SU-DHL-6 (cell line): ENCODE measurements around the gene PCDHGA6.
"Not testable (repeated sequence)": the region's sequence is repeated elsewhere in the genome, so short reads cannot be mapped to it uniquely, and the experiment has no call there.

ENCODE experiments used
- H2AFZ ChIP-seq: fragments of 200-600 bp; sonication (generic); 2 replicates; pipeline ENCODE4 v1.6.1; 2014; ENCODE audit warnings: low read depth, mild to moderate bottlenecking, moderate library complexity, mixed read lengths, antibody characterized with exemption, low read length; ENCODE audit not compliant: severe bottlenecking
- H3F3A ChIP-seq: fragments of 200-600 bp; shearing (Covaris generic); 2 replicates; pipeline ENCODE4 v1.6.0; 2016; ENCODE audit warnings: antibody characterized with exemption, mild to moderate bottlenecking; ENCODE audit not compliant: insufficient read depth
- H3K27ac ChIP-seq: fragments of 200-600 bp; sonication (generic); 2 replicates; pipeline ENCODE4 v1.5.1; 2016; ENCODE audit warnings: low read depth, mild to moderate bottlenecking, low read length, moderate library complexity, mixed read lengths
- H3K27me3 ChIP-seq: fragments of 200-600 bp; sonication (generic), shearing (Covaris generic); 2 replicates; pipeline ENCODE4 v1.6.0; 2014; ENCODE audit warnings: mild to moderate bottlenecking, low read length
- H3K36me3 ChIP-seq: fragments of 200-600 bp; sonication (generic); 2 replicates; pipeline ENCODE4 v1.6.1; 2014; ENCODE audit warnings: mild to moderate bottlenecking, low read length, mixed read lengths
- H3K4me2 ChIP-seq: fragments of 300-600, 200-600 bp; shearing (Covaris generic), sonication (generic); 2 replicates; pipeline ENCODE4 v1.6.0; 2014; ENCODE audit warnings: low read length, low read depth, mild to moderate bottlenecking; ENCODE audit not compliant: poor library complexity, severe bottlenecking
- H3K4me3 ChIP-seq: fragments of 200-600 bp; sonication (generic); 2 replicates; pipeline ENCODE4 v1.5.1; 2014; ENCODE audit warnings: antibody characterized with exemption, low read length, mild to moderate bottlenecking, mixed read lengths; ENCODE audit not compliant: insufficient read depth, poor library complexity, severe bottlenecking
- H3K79me2 ChIP-seq: fragments of 200-600 bp; sonication (generic); 2 replicates; pipeline ENCODE4 v1.6.1; 2014; ENCODE audit warnings: mild to moderate bottlenecking, low read length, moderate library complexity; ENCODE audit not compliant: insufficient read depth
- H3K9ac ChIP-seq: fragments of 200-600 bp; sonication (generic); 2 replicates; pipeline ENCODE4 v1.7.0; 2014; ENCODE audit warnings: mild to moderate bottlenecking, low read length
- H3K9me2 ChIP-seq: fragments of 200-600 bp; sonication (generic); replicated peaks from 2 replicates; pipeline ENCODE4 v1.6.1; 2014; ENCODE audit warnings: low read length; ENCODE audit not compliant: insufficient read depth
- H3K9me3 ChIP-seq: fragments of 200-600 bp; sonication (generic); 2 replicates; pipeline ENCODE4 v1.6.1; 2014; ENCODE audit warnings: low read length, mixed read lengths; ENCODE audit not compliant: insufficient read depth
- H4K20me1 ChIP-seq: fragments of 200-600 bp; sonication (generic); 2 replicates; pipeline ENCODE4 v1.6.1; 2014; ENCODE audit warnings: low read depth, mild to moderate bottlenecking, antibody characterized with exemption, low read length, moderate library complexity, mixed read lengths
- EZH2phosphoT487 ChIP-seq: fragments of 200-600 bp; sonication (generic), shearing (Covaris generic); conservative IDR thresholded peaks from 2 replicates; pipeline ENCODE4 v1.6.1; 2018; ENCODE audit warnings: mild to moderate bottlenecking, antibody characterized with exemption, low read length, moderate library complexity, mixed read lengths
- TF ChIP-seq, protein P1 (sequence below): fragments of 200-600 bp; sonication (generic); IDR thresholded peaks from one replicate; pipeline ENCODE4 v1.5.1; 2017; ENCODE audit warnings: antibody characterized with exemption, mild to moderate bottlenecking, low read length, moderate library complexity; ENCODE audit not compliant: insufficient read depth, poor library complexity, severe bottlenecking

Gene PCDHGA6

DNA sequence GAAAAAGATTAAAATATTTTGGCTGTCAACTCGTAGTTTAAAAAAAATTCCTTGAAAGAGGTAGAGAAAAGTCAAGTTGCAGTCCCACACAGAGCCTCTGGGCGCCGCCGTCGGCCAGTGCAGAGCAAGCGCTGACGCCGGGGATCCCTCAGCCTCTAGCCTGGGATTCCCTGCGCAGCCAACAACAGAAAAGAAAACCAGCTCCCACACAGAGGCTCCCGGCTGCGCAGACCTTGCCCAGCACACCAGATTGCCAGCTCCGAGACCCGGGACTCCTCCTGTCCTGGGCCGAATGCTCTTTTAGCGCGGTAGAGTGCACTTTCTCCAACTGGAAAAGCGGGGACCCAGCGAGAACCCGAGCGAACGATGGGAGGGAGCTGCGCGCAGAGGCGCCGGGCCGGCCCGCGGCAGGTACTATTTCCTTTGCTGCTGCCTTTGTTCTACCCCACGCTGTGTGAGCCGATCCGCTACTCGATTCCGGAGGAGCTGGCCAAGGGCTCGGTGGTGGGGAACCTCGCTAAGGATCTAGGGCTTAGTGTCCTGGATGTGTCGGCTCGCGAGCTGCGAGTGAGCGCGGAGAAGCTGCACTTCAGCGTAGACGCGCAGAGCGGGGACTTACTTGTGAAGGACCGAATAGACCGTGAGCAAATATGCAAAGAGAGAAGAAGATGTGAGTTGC is 43.9 kb downstream of the PCDHGA6 start, which contains the start of gene PCDHGB7:
TSS of gene PCDHGB7 (plus strand) at position 184 of the 679 bp plus-strand sequence. CDS start at position 367, 183 bp downstream.
- not testable (repeated sequence) for H3K9me2 ChIP-seq, H3K36me3 ChIP-seq, H2AFZ ChIP-seq, H3K79me2 ChIP-seq, H3K9ac ChIP-seq, H3K4me2 ChIP-seq, H4K20me1 ChIP-seq, H3K27me3 ChIP-seq, H3K4me3 ChIP-seq, H3F3A ChIP-seq, H3K27ac ChIP-seq
- H3K9me3 ChIP-seq = peaks cover 13% of the 10 kb centered on the region; the same call in 1 of the 2 replicates
- TF ChIP-seq, protein P1, sequence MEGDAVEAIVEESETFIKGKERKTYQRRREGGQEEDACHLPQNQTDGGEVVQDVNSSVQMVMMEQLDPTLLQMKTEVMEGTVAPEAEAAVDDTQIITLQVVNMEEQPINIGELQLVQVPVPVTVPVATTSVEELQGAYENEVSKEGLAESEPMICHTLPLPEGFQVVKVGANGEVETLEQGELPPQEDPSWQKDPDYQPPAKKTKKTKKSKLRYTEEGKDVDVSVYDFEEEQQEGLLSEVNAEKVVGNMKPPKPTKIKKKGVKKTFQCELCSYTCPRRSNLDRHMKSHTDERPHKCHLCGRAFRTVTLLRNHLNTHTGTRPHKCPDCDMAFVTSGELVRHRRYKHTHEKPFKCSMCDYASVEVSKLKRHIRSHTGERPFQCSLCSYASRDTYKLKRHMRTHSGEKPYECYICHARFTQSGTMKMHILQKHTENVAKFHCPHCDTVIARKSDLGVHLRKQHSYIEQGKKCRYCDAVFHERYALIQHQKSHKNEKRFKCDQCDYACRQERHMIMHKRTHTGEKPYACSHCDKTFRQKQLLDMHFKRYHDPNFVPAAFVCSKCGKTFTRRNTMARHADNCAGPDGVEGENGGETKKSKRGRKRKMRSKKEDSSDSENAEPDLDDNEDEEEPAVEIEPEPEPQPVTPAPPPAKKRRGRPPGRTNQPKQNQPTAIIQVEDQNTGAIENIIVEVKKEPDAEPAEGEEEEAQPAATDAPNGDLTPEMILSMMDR = peak; percentile 21

DNA sequence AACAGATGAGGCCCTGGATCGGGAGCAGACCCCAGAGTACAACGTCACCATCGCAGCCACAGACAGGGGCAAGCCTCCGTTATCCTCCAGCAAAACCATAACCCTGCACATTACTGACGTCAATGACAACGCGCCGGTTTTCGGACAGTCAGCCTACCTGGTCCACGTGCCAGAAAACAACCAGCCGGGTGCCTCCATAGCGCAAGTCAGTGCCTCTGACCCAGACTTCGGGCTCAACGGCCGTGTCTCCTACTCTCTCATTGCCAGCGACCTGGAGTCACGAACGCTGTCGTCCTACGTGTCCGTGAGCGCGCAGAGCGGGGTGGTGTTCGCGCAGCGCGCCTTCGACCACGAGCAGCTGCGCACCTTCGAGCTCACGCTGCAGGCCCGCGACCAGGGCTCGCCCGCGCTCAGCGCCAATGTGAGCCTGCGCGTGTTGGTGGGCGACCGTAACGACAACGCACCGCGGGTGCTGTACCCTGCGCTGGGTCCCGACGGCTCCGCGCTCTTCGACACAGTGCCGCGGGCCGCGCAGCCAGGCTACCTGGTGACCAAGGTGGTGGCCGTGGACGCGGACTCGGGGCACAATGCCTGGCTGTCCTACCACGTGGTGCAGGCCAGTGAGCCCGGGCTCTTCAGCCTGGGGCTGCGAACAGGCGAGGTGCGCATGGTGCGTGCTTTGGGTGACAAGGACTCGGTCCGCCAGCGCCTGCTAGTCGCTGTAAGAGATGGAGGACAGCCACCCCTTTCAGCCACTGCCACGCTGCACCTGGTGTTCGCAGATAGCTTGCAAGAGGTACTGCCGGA is 45.6 kb downstream of the PCDHGA6 start:
- Histone ChIP-seq H3K79me2 (no peaks in the 10 kb centered on the region), H3K27me3 (no peaks in the 10 kb centered on the region), H2AFZ (no peak overlapping the region), H3F3A (0 out of 2 replicates have a peak, but pooled peaks cover 5% of the 10 kb centered on the region), H3K9me3 (peaks cover 16% of the 10 kb centered on the region; the same call in 1 of the 2 replicates), H3K36me3 (0 out of 2 replicates have a peak, but pooled peaks cover 2% of the 10 kb centered on the region), H3K4me2 (no peak overlapping the region), H3K9me2 (no peaks in the 10 kb centered on the region), H3K4me3 (no peak overlapping the region), H4K20me1 (no peaks in the 10 kb centered on the region), H3K27ac (no peak overlapping the region), H3K9ac (no peak overlapping the region)
- TF ChIP-seq EZH2phosphoT487 = no peak
- TF ChIP-seq, protein P1 = no peak

DNA sequence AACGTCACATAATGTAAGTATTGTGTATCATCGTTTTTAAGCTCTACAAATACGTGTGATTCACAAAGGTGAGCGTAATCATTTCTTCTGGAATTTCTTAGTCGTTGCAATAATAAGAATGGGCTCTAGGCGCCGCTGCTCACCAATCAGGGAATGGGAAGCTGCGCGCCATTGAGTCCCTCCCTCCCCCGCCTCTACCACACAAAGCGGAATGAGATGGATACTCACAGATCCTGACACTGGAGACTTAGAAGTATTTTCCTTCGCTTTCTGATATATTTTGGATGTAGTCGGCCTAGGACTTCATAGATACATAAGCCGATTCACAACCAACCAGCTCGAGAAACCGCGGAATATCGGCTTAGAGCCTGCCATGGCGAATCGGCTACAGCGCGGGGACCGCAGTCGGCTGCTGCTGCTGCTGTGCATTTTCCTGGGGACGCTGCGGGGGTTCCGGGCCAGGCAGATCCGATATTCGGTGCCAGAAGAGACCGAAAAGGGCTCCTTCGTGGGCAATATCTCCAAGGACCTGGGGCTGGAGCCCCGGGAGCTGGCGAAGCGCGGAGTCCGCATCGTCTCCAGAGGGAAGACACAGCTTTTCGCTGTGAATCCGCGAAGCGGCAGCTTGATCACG is 47.3 kb downstream of the PCDHGA6 start, which contains the start of gene PCDHGA11:
TSS of gene PCDHGA11 (plus strand) at position 197 of the 634 bp plus-strand sequence. CDS start at position 374, 177 bp downstream.
- no peaks in the 10 kb centered on the region for H3K79me2 ChIP-seq
- no peak within 1 kb of the TSS for H3K4me2 ChIP-seq
- H3K27me3 ChIP-seq = no peaks in the 10 kb centered on the region
- TF ChIP-seq EZH2phosphoT487 = no peak
- TF ChIP-seq, protein P1 = no peak
- H3K4me3 ChIP-seq = no peak within 1 kb of the TSS
- no peaks in the 10 kb centered on the region for H4K20me1 ChIP-seq
- H3F3A ChIP-seq = 0 out of 2 replicates have a peak, but pooled peaks cover 3% of the 10 kb centered on the region
- H3K9ac ChIP-seq = no peak within 1 kb of the TSS
- H3K9me3 ChIP-seq = peaks cover 16% of the 10 kb centered on the region; the same call in 1 of the 2 replicates
- H2AFZ ChIP-seq = no peak within 1 kb of the TSS
- H3K36me3 ChIP-seq = 0 out of 2 replicates have a peak, but pooled peaks cover 2% of the 10 kb centered on the region
- H3K9me2 ChIP-seq = no peaks in the 10 kb centered on the region
- H3K27ac ChIP-seq = no peak within 1 kb of the TSS
